ENCODE data around the gene VAMP8. TPM values are rescaled to one million over a fixed set of nuclear protein-coding genes. Genes with fewer than 3 reads are reported as not detected.
A peak's percentile ranks its signal among the peaks of the same experiment; 100 is the strongest.

Gene VAMP8
- total RNA-seq, 6 experiments from 2014 or later: 0.31 to 0.46 (median 0.35) TPM; not detected in 2

- peaks cover 23% of the 10 kb centered on the region for H3K4me1 Mint-ChIP-seq (ENCODE audit: low read depth)
- H3K4me3 Mint-ChIP-seq: no peak overlapping the region
- H3K27ac Mint-ChIP-seq: no peak overlapping the region
- peaks cover 5% of the 10 kb centered on the region; the same call in 1 of the 2 replicates for H3K36me3 Mint-ChIP-seq (ENCODE audit: low read depth)
- no peak for TF ChIP-seq CTCF (IDR thresholded peaks at IDR 0.05)
- peaks cover 14% of the 10 kb centered on the region for H3K27me3 Mint-ChIP-seq (ENCODE audit: insufficient read depth)
- H3K9me3 Mint-ChIP-seq: no peaks in the 10 kb centered on the region; the same call in 1 of the 2 replicates
- DNase-seq: no peak
Measured at GRCh38 chr2:85534099-85534498, 43.3 kb upstream of the VAMP8 start.

GRCh38 chr2:85534881-85535280 is 42.5 kb upstream of the VAMP8 start:
- Mint-ChIP-seq H3K36me3 (ENCODE audit: low read depth) (peaks cover 7% of the 10 kb centered on the region), H3K27me3 (ENCODE audit: insufficient read depth) (peaks cover 17% of the 10 kb centered on the region), H3K4me3 (no peak overlapping the region), H3K9me3 (no peaks in the 10 kb centered on the region; the same call in 1 of the 2 replicates), H3K27ac (no peak overlapping the region), H3K4me1 (ENCODE audit: low read depth) (peaks cover 23% of the 10 kb centered on the region)
- TF ChIP-seq CTCF (IDR thresholded peaks at IDR 0.05): no peak
- DNase-seq: no peak

GRCh38 chr2:85536479-85536878 is 40.9 kb upstream of the VAMP8 start:
- no peak for TF ChIP-seq CTCF (IDR thresholded peaks at IDR 0.05)
- DNase-seq: peak; percentile 84
- peak overlapping the region; percentile 93 for H3K4me3 Mint-ChIP-seq
- peak overlapping the region; percentile 99 for H3K27ac Mint-ChIP-seq
- H3K27me3 Mint-ChIP-seq (ENCODE audit: insufficient read depth): peaks cover 20% of the 10 kb centered on the region
- no peaks in the 10 kb centered on the region for H3K9me3 Mint-ChIP-seq
- peaks cover 34% of the 10 kb centered on the region for H3K4me1 Mint-ChIP-seq (ENCODE audit: low read depth)
- peaks cover 23% of the 10 kb centered on the region for H3K36me3 Mint-ChIP-seq (ENCODE audit: low read depth)

GRCh38 chr2:85537600-85538506 is 39.5 kb upstream of the VAMP8 start:
- Mint-ChIP-seq H3K27me3 (ENCODE audit: insufficient read depth) (peaks cover 20% of the 10 kb centered on the region), H3K4me3 (peak overlapping the region; percentile 93), H3K36me3 (ENCODE audit: low read depth) (peaks cover 36% of the 10 kb centered on the region), H3K4me1 (ENCODE audit: low read depth) (peaks cover 48% of the 10 kb centered on the region), H3K27ac (peak overlapping the region; percentile 99), H3K9me3 (no peaks in the 10 kb centered on the region)
- TF ChIP-seq CTCF (IDR thresholded peaks at IDR 0.05): no peak
- DNase-seq: no peak

GRCh38 chr2:85538507-85539360 is 38.7 kb upstream of the VAMP8 start, which contains the start of gene MAT2A:
Gene MAT2A (plus strand): TSS chr2:85539168. CDS start chr2:85539288, 120 bp downstream.
- peak within 1 kb of the TSS; percentile 93 for H3K4me3 Mint-ChIP-seq
- H3K27ac Mint-ChIP-seq: peak within 1 kb of the TSS; percentile 99
- H3K36me3 Mint-ChIP-seq (ENCODE audit: low read depth): peaks cover 44% of the 10 kb centered on the region
- peaks cover 24% of the 10 kb centered on the region for H3K27me3 Mint-ChIP-seq (ENCODE audit: insufficient read depth)
- peaks cover 57% of the 10 kb centered on the region for H3K4me1 Mint-ChIP-seq (ENCODE audit: low read depth)
- DNase-seq: peak; percentile 89
- peak; percentile 84 for TF ChIP-seq CTCF (IDR thresholded peaks at IDR 0.05)
- H3K9me3 Mint-ChIP-seq: no peaks in the 10 kb centered on the region
